HG02884 (cell line): Measurements from ENCODE around the gene MAP3K5.
"Not testable (repeated sequence)": the region's sequence is repeated elsewhere in the genome, so short reads cannot be mapped to it uniquely, and the experiment has no call there.

ENCODE experiments used
- ATAC-seq: cut with Tn5 transposase; IDR thresholded peaks from one replicate; pipeline ENCODE4 v1.9.1; 2021; ENCODE audit warnings: mild to moderate bottlenecking, moderate library complexity; ENCODE audit not compliant: unreplicated experiment

MAP3K5 gene

DNA sequence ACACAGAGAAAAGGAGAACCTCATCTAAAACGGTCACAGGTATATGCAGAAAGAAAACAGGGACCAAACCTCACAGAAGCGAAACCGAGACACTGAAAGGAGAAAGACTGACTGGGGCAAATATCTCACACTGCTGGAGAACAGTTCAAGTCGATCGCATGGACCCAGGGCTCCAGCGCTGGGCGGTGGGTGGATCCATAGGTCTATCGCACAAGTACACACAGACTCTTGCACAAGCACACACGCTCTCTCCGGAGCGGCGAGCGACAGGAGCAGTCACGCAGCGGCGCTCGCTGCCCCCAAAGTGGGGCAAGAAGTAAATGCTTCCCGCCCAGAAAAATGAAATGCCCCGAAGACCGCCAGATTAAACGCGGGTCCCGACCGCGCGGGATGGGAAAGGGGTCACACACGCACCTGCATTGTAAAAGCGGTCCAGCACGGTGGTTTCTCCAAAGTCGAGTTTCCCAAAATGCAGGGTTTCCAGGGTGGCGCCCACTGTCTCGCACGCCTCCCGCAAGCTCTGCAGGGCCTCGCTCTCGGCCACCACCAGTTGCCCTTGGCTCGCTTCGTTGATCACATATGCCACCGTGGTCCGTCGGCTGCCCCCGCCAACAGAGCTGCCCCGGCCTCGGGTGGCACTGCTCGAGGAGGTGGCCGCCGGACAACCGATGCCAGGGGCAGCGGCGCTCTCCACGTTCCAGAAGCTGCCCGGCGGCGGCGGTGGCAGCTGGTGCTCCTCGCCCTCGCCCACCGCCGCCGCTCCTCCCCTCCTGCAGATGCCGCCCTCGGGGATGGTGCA lies 782 bp downstream of the MAP3K5 start:
- peak; percentile 32 for ATAC-seq

DNA sequence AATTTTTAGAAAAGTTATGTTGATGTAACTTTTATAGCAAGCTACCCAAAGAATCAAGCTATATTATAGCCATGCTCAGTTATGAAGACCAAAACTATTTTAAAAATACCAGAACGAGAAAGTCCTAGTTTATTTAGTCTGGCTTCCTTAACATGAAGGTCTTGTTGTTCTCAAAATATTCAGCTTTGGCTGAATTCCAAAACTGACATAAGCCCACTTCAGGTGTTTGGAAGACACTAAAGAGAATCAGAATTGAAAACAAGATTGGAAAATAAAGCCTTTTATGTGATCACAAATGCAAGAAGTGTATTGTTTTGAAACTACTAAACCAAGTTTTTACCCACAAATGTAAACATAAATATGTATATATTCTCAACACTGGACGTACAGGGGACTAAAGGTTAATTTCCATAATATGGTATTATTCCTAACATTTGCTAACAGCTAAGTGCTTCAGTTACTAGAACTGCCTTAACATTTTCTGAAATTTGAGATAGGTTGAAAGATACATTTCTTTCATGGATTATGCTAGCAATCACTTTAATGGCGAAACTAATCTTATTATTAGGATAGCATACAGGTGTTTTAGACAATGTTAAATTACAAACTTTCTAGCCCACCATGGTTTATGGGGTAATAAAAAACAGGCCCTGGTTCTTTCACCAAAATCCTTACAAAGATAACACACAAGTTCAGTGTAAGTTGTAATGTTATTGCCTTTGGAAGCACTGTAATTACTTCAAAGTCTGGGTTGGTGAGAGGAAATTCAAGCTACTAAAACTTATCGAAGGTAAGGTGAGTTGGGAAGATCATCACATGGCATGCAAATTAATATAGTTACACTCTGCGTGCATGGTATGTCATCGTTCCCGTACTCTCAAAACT lies 1.6 kb downstream of the MAP3K5 start:
- ATAC-seq = no peak

DNA sequence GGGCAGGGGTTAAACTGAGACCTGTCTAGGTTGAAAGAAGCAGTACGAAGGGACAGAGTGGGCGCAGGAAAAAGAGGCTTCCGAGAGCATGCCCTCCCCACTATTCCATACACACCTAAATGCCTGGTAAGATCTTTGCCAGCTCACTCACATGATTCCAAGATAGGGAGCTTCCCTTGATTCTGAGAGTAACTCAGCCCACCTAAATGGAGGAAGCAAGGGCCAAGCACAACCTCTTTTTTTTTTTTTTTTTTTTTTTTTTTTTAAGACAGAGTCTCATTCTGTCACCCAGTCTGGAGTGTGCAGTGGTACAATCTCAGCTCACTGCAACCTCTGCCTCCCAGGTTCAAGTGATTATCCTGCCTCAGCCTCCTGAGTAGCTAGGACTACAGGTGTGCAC lies 2.8 kb downstream of the MAP3K5 start:
- not testable (repeated sequence) for ATAC-seq

DNA sequence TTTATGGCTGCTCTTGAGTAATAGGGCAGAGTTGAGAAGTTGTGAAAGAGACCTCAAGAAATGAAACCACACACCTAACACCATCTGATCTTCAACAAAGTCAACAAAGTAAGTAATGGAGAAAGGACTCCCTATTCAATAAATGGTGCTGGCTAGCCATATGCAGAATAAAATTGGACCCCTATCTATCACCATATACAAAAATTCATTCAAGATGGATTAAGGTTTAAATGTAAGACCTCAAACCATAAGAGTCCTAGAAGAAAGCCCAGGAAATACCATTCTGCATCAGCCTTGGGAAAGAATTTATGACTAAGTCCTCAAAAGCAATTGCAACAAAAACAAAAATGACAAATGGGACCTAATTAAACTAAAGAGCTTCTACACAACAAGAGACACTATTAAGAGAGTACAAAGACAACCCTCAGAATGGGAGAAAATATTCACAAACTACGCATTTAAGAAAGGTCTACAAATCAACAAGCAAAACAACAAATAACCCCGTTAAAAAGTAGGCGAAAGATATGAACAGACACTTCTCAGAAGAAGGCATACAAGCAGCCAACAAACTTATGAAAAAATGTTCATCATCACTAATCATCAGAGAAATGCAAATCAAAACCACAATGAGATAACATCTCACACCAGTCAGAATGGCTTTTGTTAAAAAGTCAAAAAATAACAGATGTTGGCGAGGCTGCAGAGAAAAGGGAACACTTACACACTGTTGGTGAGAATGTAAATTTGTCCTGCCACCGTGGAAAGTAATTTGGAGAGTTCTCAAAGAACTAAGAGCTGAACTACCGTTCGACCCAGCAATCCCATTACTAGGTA lies 4.0 kb downstream of the MAP3K5 start:
- no peak for ATAC-seq

DNA sequence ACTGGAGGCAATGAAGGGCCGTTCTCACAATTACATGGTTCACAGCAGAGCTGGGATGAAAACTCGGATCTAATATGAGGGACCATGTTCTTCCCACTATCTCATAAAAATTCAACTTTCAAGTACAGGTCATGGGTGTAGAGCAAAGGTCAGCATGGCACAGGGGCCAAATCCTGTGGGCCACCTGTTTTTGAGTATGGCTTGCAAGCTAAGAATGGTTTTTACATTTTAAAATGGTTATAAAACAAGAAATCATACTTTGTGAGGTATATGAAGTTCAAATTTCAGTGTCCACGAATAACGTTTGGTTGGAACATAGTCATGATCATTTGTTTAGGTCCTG lies 4.6 kb downstream of the MAP3K5 start:
- no peak for ATAC-seq

DNA sequence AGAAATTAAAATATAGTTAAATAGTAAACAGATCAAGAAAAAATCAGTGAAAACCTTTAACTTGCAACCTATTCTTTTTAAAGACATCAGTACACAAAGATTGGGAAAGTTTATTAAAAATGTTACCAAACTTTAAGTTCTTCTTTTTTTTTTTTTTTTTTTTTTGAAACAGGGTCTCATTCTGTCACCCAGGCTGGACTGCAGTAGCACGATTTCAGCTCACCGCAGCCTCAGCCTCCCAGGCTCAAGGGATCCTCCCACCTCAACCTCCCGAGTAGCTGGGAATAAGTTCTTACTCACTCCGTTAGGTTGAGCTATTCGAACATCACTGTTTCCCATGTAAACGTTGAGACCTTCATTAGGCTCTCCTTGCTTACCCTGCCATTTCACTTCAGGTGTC lies 5.6 kb downstream of the MAP3K5 start:
- no peak for ATAC-seq

DNA sequence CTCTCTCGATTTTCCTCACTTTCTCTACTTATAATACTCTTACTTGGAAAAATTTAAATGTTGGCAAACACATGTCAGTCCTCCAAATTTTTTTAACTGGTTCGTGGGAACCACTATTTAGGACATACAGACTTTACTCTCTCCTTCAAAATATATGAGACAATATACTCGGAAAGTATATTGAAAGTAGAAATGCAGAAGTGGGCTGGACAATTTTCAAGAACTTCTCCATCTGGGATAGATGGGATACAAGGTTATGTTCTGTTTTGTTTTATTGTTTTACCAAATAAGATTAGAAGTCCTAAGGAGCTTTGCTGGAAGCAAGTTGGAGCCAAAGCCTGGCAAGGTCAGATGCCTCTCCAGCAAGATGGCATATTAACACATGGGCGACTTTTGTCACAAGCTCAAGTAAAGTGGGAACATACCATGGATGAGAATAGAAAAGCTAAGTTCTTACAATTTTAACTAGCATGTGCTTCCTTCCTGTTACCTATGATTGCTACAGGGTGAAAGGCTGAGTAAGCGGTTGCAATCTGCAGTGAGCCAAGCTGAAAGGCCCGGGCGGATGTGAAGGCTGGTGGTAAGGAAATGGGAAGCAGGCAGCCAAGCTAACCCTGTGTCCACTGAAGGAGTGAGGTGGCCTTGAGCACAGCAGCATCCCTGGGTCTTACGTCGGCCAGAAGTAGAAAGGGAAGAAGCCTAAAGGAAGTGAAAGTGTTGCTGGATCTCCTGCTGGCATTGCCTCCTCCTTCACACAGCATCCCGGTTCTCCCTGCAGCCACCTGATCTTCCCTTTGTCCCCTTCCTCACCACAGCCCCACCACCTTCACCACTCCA lies 7.1 kb downstream of the MAP3K5 start:
- no peak for ATAC-seq

DNA sequence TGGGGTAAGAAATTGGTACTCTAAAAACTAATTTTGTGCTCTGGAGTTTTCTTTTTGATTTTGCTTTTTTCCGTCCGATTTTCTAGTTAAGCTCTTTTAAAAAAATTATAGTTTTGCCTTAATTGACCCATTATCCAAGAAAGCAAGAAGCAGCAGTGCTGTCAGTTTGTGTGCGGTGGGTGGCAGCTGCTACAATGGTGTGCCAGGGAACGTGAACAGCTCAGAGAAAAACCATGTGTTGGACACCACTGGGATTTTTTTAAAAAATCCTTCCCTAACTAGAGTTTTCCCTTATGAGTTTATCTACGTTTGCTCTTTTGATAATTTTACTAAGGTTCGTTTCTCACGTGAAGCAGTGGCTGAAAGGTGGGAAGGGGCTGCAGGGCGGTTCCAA lies 8.0 kb downstream of the MAP3K5 start:
- no peak for ATAC-seq

DNA sequence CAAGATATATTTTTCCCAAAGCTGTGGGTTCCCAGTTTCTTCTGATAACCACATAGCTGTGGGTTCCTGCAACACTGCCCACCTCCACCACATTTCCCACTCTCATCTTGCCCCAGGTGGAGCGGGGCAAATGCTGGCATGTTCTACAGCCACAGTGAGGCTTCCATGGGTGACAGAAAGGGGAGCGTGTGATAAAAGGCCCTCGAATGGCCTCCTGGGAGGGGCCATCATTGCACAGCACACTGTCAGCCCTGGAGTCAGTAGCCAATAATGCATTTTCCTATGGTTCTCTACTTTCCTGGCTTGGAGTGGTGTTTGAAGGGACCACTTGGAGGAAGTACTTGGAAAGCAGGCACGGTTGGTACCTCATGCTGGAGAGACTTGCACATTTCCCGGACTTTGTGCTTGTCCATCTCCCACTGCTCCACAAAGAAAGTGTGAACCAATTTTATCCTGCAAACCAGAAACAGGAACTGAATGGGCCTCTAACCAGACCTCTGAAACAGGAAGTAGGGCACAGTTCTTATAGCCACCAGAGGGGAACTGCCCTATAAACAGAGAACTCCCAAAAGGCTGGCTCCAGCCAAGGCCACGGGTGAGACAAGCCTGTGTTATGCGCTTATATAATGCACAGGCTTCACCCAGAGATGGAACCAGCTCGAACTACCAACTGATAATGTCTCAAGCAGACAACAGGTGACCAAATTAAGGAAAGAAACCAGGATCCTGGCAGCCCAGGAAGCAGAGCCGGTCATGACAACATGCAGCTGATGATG lies 8.6 kb downstream of the MAP3K5 start:
- peak; percentile 73 for ATAC-seq

DNA sequence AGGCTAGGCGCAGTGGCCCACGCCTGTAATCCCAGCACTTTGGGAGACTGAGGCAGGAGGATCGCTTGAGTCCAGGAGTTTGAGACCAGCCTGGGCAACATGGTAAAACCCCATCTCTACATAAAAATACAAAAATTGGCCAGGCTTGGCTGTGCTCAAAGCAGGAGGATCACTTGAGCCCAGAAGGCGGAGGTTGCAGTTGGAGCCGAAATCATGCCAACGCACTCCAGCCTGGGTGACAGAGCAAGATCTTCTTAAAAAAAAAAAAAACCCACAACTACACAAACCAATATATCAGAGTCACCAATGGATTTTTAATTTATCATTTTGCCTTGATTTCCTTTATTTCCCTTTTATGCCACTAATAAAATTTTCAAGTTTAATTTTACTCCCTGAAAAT lies 9.3 kb downstream of the MAP3K5 start:
- ATAC-seq = no peak

DNA sequence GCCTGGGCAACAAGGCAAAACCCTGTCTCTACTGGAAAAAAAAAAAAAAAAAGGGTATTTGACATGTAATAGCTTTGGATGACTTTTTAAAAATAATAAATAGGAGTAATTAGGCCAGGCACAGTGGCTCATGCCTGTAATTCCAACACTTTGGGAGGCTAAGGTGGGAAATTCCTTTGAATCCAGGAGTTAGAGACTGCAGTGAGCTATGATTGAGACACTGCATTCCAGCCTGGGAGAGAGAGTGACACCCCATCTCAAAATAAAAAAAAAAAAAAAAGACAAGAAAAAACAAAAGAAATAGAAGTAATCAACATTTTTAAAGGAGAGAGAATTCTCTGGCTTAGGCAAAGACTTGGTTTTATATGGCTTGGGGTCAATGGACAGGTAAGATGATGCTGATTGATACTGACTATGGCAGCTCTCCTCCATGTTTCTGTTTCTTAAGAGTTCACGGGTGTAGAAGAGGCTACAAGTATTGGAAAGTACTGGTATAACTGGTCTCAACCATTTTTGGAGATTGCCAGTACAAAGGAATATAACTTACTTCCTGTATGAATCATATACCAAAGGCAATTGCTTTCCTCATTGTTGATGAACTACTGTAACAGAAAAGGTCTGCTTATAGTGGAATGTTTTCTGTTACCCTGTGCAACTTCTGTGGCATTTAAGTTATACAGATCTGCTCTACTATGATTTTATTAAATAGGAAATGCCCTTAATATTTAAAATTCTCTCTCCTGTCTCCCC lies 10.1 kb downstream of the MAP3K5 start:
- no peak for ATAC-seq

DNA sequence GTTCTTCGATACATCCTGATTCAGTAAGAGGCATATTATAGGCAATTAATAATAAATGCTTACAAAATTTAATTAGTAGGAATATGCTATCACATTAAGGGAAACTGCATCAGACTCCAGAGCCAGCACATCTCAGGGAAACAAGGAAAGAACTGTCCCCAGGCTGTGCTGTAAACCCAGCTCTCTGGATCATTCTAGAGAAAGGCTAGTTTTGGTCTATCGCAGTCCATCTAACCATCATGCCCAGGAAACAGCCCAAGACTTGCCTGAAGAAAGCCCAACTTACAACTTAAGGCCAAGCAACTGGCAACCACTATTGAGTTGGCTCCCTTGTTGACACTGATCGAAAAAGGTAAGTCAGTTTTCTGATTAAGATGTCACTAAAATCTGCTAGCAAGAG lies 11.3 kb downstream of the MAP3K5 start:
- ATAC-seq = no peak

DNA sequence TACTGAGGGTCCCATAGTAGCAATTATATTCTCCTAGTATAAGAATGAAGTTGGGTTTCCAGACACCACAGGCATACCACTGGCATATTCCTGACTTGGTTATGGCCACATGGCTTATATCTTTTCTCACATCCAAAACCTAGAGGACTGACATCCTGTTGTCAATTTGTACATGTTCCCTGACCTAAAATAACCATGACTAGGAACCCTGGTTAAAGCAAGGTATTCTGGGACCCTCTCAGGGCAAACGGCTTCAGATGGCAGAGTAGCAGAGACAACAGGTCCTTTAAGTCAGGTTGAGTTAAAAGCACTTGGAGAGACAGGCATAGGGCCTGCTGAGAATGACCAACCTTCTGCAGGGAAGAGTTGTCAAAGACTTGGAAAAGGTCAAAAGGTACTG lies 12.6 kb downstream of the MAP3K5 start:
- ATAC-seq = no peak

DNA sequence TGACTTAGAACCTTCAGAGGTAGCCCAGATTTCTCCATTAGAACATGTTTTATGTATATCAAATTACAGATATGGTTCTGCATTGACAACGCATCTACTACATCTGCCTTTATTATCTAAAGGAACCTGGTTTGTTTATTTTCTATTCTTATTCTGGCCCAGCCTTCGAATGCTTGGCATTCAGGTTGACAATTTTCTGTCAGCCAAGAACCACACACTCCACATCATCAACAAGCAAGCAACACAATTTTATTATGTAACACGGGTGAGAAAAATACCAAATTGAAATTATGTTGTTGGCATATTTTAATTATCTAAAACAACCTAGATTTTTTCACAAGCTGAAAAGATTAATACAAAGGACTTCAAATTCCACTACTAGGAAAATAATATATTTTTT lies 14.6 kb downstream of the MAP3K5 start:
- no peak for ATAC-seq

DNA sequence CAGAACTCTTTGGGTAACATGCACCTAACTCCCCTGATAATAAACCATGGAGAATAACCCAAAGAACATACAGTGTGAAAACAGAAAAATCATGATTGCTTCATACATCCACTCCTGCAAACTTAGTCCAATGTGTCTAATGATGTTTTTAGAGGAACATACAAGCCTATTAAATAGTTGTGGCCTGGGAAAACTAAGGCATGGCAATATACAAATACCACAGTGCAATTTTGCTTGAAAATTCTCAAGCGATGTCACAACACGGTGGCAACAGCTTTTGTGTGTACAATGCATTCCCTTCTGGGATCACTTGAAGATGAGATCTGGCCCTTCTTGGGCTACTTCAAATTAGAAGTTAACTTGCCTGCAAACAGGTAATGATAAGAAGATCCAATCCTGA lies 16.7 kb downstream of the MAP3K5 start:
- ATAC-seq = no peak

DNA sequence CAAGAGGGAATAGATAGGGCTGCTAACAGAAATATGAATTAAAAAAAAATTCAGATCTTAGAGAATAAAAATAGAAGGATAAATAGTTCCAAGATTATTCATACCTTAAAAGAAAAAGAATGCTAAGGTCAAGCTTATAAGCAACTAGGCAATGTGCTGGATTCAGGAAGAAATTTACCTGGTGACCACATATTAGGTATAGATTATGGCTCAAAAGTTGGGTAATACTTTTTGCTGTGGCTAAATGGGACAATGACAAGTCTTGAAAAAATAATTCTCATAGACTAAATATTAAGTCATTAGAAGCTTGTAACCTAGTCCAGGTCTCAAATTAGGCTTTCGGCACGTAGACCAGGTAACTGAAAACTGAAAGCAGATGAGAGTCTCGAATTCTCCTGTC lies 17.2 kb downstream of the MAP3K5 start:
- no peak for ATAC-seq

DNA sequence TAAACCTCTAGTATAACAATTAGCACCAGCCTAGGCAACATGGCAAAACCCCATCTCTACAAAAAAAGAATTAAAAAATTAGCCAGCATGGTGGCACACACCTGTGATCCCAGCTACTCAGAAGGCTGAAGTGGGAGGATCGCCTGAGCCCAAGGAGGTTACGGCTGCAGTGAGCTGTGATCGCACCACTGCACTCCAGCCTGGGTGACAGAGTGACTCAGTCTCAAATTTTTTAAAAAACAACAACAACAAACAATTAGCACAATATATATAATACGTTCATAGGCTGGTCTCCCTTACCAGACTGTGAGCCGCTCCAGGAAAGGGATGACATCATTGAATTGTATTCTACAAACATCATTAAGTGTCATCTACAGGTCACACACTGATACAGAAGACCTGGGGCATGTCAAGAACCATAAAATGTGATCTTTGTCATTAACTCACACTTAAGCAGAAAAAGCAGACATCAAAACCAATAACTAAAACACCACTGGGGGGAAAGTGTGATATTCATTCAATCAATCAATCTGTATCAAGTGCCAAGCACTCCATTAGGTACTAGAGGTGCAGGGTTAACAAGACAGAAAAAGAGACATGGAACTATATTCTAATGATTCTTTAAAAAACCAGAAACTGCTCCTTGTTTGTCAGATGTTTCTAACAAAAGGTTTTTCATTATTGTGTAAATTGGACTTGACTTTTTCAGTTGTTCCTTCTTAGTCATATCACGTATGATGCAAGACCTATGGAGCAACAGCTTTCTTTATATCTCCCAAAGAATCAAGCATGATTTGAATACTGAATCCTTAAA lies 17.8 kb downstream of the MAP3K5 start:
- no peak for ATAC-seq

DNA sequence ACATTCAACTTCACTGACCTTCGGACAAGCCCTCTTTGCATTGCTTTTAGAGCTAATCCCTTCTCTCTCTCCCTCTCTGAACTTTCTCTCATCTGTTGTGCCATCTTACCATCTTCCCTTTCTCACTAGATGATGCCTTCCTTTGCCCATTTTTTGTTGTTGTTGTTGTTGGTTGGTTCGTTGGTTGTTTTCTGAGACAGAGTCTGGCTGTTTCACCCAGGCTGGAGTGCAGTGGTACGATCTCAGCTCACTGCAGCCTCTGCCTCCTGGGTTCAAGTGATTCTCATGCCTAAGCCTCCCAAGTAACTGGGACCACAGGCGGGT lies 18.8 kb downstream of the MAP3K5 start:
- ATAC-seq = no peak
